Measurements from ENCODE around the gene SNX22. TPM values are rescaled to one million over a fixed set of nuclear protein-coding genes. Genes with fewer than 3 reads are reported as not detected.
A peak's percentile ranks its signal among the peaks of the same experiment; 100 is the strongest.

SNX22 gene
- total and polyA plus RNA-seq, 9 of the 15 experiments (the other 6 are each of a cell fraction or from before 2014, with no cell fraction given): 0.91 to 3.0 (median 2.0) TPM

- TF ChIP-seq GABPB1 (CRISPR knock-in tag; IDR thresholded peaks at IDR 0.05): no peak
- TF ChIP-seq PHF20 (IDR thresholded peaks at IDR 0.05; ENCODE audit: partially characterized antibody): no peak
- TF ChIP-seq MAZ (CRISPR knock-in tag; conservative IDR thresholded peaks at IDR 0.05 in 1 of 2, IDR thresholded peaks at IDR 0.05 in 1 of 2): peak in 1 of 2 experiments; percentile 12; a peak in 1 of 4 replicates
- 0 out of 2 replicates have a peak, but pooled peaks have one; percentile 21 for TF ChIP-seq ETS1 (conservative IDR thresholded peaks at IDR 0.05; ENCODE audit: control insufficient read depth, low read depth, low read length)
- TF ChIP-seq SREBF2 (CRISPR knock-in tag; IDR thresholded peaks at IDR 0.05): no peak
- TF ChIP-seq POLR3A (IDR thresholded peaks at IDR 0.05; ENCODE audit: borderline replicate concordance, extremely low read depth, insufficient read depth, insufficient read length): no peak
- TF ChIP-seq SMARCC2 (IDR thresholded peaks at IDR 0.05; ENCODE audit: low read depth): no peak
- TF ChIP-seq ZNF140 (CRISPR knock-in tag; IDR thresholded peaks at IDR 0.05): no peak
- peak in 1 of 2 experiments; percentile 1 for TF ChIP-seq E2F6 (IDR thresholded peaks at IDR 0.05; ENCODE audit: borderline replicate concordance in 1 of 2, extremely low read depth in 1 of 2, insufficient read depth in 1 of 2, insufficient read length in 1 of 2, low read depth in 1 of 2, low read length in 1 of 2, poor library complexity in 1 of 2, severe bottlenecking in 1 of 2)
- no peak for TF ChIP-seq CC2D1A (IDR thresholded peaks at IDR 0.05)
- no peak for TF ChIP-seq SNIP1 (IDR thresholded peaks at IDR 0.05; ENCODE audit: low read depth)
- TF ChIP-seq FIP1L1 (IDR thresholded peaks at IDR 0.05; ENCODE audit: low read depth, low read length, poor library complexity, severe bottlenecking): peak; percentile 40
- TF ChIP-seq RBFOX2 (IDR thresholded peaks at IDR 0.05; ENCODE audit: low read depth, low read length): peak; percentile 30; the same call in 1 of the 2 replicates
- 0 out of 2 replicates have a peak, but pooled peaks have one; percentile 35 for TF ChIP-seq POLR2A (conservative IDR thresholded peaks at IDR 0.05)
- TF ChIP-seq GATAD2A (IDR thresholded peaks at IDR 0.05): no peak
- no peak for TF ChIP-seq PTBP1 (IDR thresholded peaks at IDR 0.05; ENCODE audit: low read depth, low read length)
- TF ChIP-seq SIN3A (IDR thresholded peaks at IDR 0.05; ENCODE audit: borderline replicate concordance in 2 of 2, control insufficient read depth in 1 of 2, low read depth in 2 of 2, low read length in 2 of 2): peak in 1 of 2 experiments; percentile 28; a peak in 1 of 4 replicates
- TF ChIP-seq POU5F1 (IDR thresholded peaks at IDR 0.05; ENCODE audit: borderline replicate concordance, low read depth, low read length, partially characterized antibody): no peak
- peak; percentile 69 for TF ChIP-seq POLR2G (IDR thresholded peaks at IDR 0.05; ENCODE audit: low read depth, low read length)
- no peak for TF ChIP-seq ZNF583 (CRISPR knock-in tag; IDR thresholded peaks at IDR 0.05)
- TF ChIP-seq ZBTB7A (IDR thresholded peaks at IDR 0.05; ENCODE audit: borderline replicate concordance, control insufficient read depth, low read depth, low read length): peak; percentile 17
- TF ChIP-seq ZBTB33 (CRISPR knock-in tag; IDR thresholded peaks at IDR 0.05): peak; percentile 91
Observed at GRCh38 chr15:64151727-64152506, at the start of gene SNX22 (continued).

Data from K562 (cell line).